IMR-90 (cell line): ENCODE results near the gene ANO2. TPM values are rescaled to one million over a fixed set of nuclear protein-coding genes. Genes with fewer than 3 reads are reported as not detected.

Experiments used
- ATAC-seq: fragments of 200-7000 bp; cut with Tn5 transposase; 2 replicates; pipeline ENCODE4 v1.9.1; 2020; ENCODE audit warnings: low read depth, mild to moderate bottlenecking, moderate library complexity
- BruUV-seq: library from RNA; stranded (reverse); fragments of 400-500 nt; replicated peaks from 2 replicates; lab custom pipeline; 2021; lab: Mats Ljungman, UMichigan
- CTCF ChIA-PET: fragments of 300-600 bp; formaldehyde crosslinking; extraction: SDS; loops from one replicate; lab custom pipeline; 2021; ENCODE audit warnings: antibody characterized with exemption; lab: Yijun Ruan, JAX
- POLR2A ChIA-PET: fragments of 300-600 bp; sonication (Branson Sonifier 250); formaldehyde crosslinking; loops from one replicate; lab custom pipeline; 2022; ENCODE audit warnings: antibody characterized with exemption; ENCODE audit not compliant: unreplicated experiment; lab: Charles Lee
- DNase-seq: peaks from one replicate; pipeline ENCODE4 v3.0.0; 2013
- H2AFZ ChIP-seq: replicated peaks from 2 replicates; pipeline ENCODE3; 2013; ENCODE audit warnings: low read length, mild to moderate bottlenecking; ENCODE audit not compliant: poor library complexity
- H2AK5ac ChIP-seq: 2 replicates; pipeline ENCODE4 v1.6.1; 2013; ENCODE audit warnings: low read depth, low read length, inconsistent platforms
- H2AK9ac ChIP-seq: replicated peaks from 2 replicates; pipeline ENCODE3; 2013; ENCODE audit warnings: mild to moderate bottlenecking, low read depth, low read length, moderate library complexity; ENCODE audit not compliant: poor library complexity
- H2BK120ac ChIP-seq: 2 replicates; pipeline ENCODE4 v1.6.1; 2013; ENCODE audit warnings: low read depth, low read length, inconsistent platforms
- H2BK15ac ChIP-seq: 3 replicates; pipeline ENCODE4 v1.6.1; 2013; ENCODE audit warnings: low read depth, low read length, inconsistent platforms
- H2BK20ac ChIP-seq: 2 replicates; pipeline ENCODE4 v1.6.1; 2013; ENCODE audit warnings: low read depth, mild to moderate bottlenecking, inconsistent platforms, low read length, moderate library complexity
- H2BK5ac ChIP-seq: 2 replicates; pipeline ENCODE4 v1.6.1; 2013; ENCODE audit warnings: mild to moderate bottlenecking, low read depth, low read length, inconsistent platforms; ENCODE audit not compliant: poor library complexity, severe bottlenecking
- H3K14ac ChIP-seq: replicated peaks from 2 replicates; pipeline ENCODE4 v1.6.1; 2013; ENCODE audit warnings: low read depth, low read length, inconsistent platforms
- H3K18ac ChIP-seq: 2 replicates; pipeline ENCODE4 v1.6.1; 2013; ENCODE audit warnings: low read depth, low read length, control low read depth
- H3K23ac ChIP-seq: 2 replicates; pipeline ENCODE4 v1.6.1; 2013; ENCODE audit warnings: low read depth, low read length, inconsistent platforms
- H3K27ac ChIP-seq: 2 replicates; pipeline ENCODE4 v1.5.1; 2013; ENCODE audit warnings: mild to moderate bottlenecking, control low read depth, low read length; ENCODE audit not compliant: insufficient read depth
- H3K27me3 ChIP-seq: 2 replicates; pipeline ENCODE4 v1.6.1; 2013; ENCODE audit warnings: low read length; ENCODE audit not compliant: control insufficient read depth, insufficient read depth
- H3K36me3 ChIP-seq: 2 replicates; pipeline ENCODE4 v1.6.1; 2013; ENCODE audit warnings: low read length, mixed read lengths; ENCODE audit not compliant: control insufficient read depth, insufficient read depth
- H3K4ac ChIP-seq: 2 replicates; pipeline ENCODE4 v1.6.1; 2013; ENCODE audit warnings: low read depth, low read length, inconsistent platforms
- H3K4me1 ChIP-seq: 2 replicates; pipeline ENCODE4 v1.6.1; 2013; ENCODE audit warnings: low read length, mixed read lengths; ENCODE audit not compliant: control insufficient read depth, insufficient read depth
- H3K4me2 ChIP-seq: 2 replicates; pipeline ENCODE4 v1.6.1; 2013; ENCODE audit warnings: low read depth, mild to moderate bottlenecking, control low read depth, low read length, moderate library complexity
- H3K4me3 ChIP-seq: 2 replicates; pipeline ENCODE4 v1.5.1; 2013; ENCODE audit warnings: low read depth, mild to moderate bottlenecking, control low read depth, low read length, moderate library complexity; ENCODE audit not compliant: insufficient read depth
- H3K56ac ChIP-seq: 2 replicates; pipeline ENCODE4 v1.6.1; 2013; ENCODE audit warnings: low read length, inconsistent platforms; ENCODE audit not compliant: insufficient read depth; ENCODE audit errors: extremely low read depth
- H3K79me1 ChIP-seq, 2 experiments: 2 replicates each; pipeline ENCODE4 v1.6.1; 2013; ENCODE audit warnings: low read length in 2 of 2, inconsistent platforms in 1 of 2, low read depth in 1 of 2
- H3K9ac ChIP-seq: 2 replicates; pipeline ENCODE4 v1.6.1; 2013; ENCODE audit warnings: low read depth, low read length, control low read depth
- H3K9me1 ChIP-seq: 2 replicates; pipeline ENCODE4 v1.6.1; 2013; ENCODE audit warnings: low read length, inconsistent platforms; ENCODE audit not compliant: insufficient read depth
- H3K9me3 ChIP-seq: 2 replicates; pipeline ENCODE4 v1.6.1; 2013; ENCODE audit warnings: low read length; ENCODE audit not compliant: control insufficient read depth, insufficient read depth
- H4K20me1 ChIP-seq: 2 replicates; pipeline ENCODE4 v1.6.1; 2013; ENCODE audit warnings: low read length, inconsistent platforms; ENCODE audit not compliant: insufficient read depth
- H4K5ac ChIP-seq: 2 replicates; pipeline ENCODE4 v1.6.1; 2013; ENCODE audit warnings: mild to moderate bottlenecking, low read depth, low read length, control low read depth
- H4K8ac ChIP-seq, 2 experiments: 2 replicates each; pipeline ENCODE4 v1.6.1; 2013; ENCODE audit warnings: low read depth in 2 of 2, low read length in 2 of 2, control low read depth in 1 of 2, inconsistent platforms in 1 of 2
- H4K91ac ChIP-seq: 2 replicates; pipeline ENCODE4 v1.6.1; 2013; ENCODE audit warnings: low read depth, low read length, inconsistent platforms; ENCODE audit not compliant: insufficient read depth
- CEBPB ChIP-seq: IDR thresholded peaks from 2 replicates; pipeline ENCODE4 v1.6.1; 2012; ENCODE audit warnings: low read depth, low read length, improper control_type of control experiment
- ELK1 ChIP-seq: fragments of 150-350 bp; IDR thresholded peaks from 2 replicates; pipeline ENCODE4 v1.6.1; 2016; ENCODE audit warnings: low read depth, mild to moderate bottlenecking, low read length, moderate library complexity, borderline replicate concordance
- FOS ChIP-seq: fragments of 150-350 bp; IDR thresholded peaks from 2 replicates; pipeline ENCODE4 v1.6.1; 2016; ENCODE audit warnings: low read depth, low read length
- MAFK ChIP-seq: IDR thresholded peaks from 2 replicates; pipeline ENCODE4 v1.6.1; 2012; ENCODE audit warnings: low read depth, low read length, improper control_type of control experiment
- POLR2A ChIP-seq: IDR thresholded peaks from 2 replicates; pipeline ENCODE4 v1.6.1; 2012; ENCODE audit warnings: mild to moderate bottlenecking, low read depth, low read length
- RCOR1 ChIP-seq: IDR thresholded peaks from 2 replicates; pipeline ENCODE4 v1.6.1; 2012; ENCODE audit warnings: mild to moderate bottlenecking, low read length, improper control_type of control experiment; ENCODE audit not compliant: insufficient replicate concordance
- SMC3 ChIP-seq: fragments of 150-350 bp; IDR thresholded peaks from 2 replicates; pipeline ENCODE4 v1.6.1; 2016; ENCODE audit warnings: low read depth, mild to moderate bottlenecking, antibody characterized with exemption, low read length, moderate library complexity
- WGBS, 2 experiments: methylation state at CpG; one replicate each; pipeline versions ENCODE4 v1.1.5 to v1.1.7; 2013; ENCODE audit warnings: missing lambda C conversion rate in 2 of 2; ENCODE audit not compliant: insufficient read length in 1 of 2; ENCODE audit errors: extremely low coverage in 2 of 2; 5-methylcytosine and 5-hydroxymethylcytosine counted together
- dilution Hi-C: fragments of 300-500 bp; cut with HindIII; formaldehyde crosslinking; loops from one replicate; pipeline ENCODE4 v1.14.3; 2018; ENCODE audit warnings: low sequenced_read_pairs; ENCODE audit not compliant: unreplicated experiment
- in situ Hi-C: fragments of 300-500 bp; cut with MboI; formaldehyde crosslinking; loops from 3 replicates; pipeline ENCODE4 v1.14.3; 2019; ENCODE audit warnings: low sequenced_read_pairs, inconsistent platforms, mixed read lengths
- intact Hi-C: fragments of 100-400 bp; cut with micrococcal nuclease; formaldehyde crosslinking; loops from 2 replicates; pipeline ENCODE4 v1.10.0; 2022
- polyA plus RNA-seq, 3 experiments: library from polyadenylated mRNA; depleted of rRNA; stranded (reverse); fragments of >200 nt; gene quantifications; 2 replicates each; pipeline ENCODE4 v1.2.3, GENCODE V29; 2012; ENCODE audit warnings: low replicate concordance in 1 of 3
- total RNA-seq: library from RNA; depleted of rRNA; stranded (reverse); fragments of >200 nt; gene quantifications from 2 replicates; pipeline ENCODE4 v1.2.3, GENCODE V29; 2012
- TF ChIP-seq, protein P1 (sequence below): fragments of 150-350 bp; IDR thresholded peaks from 2 replicates; pipeline ENCODE4 v1.6.1; 2017; ENCODE audit warnings: mild to moderate bottlenecking, antibody characterized with exemption, low read length, low read depth

Gene ANO2
- total and polyA plus RNA-seq, 2 of the 4 experiments (the other 2 are of a cell fraction), result 0.22 TPM; not detected in 1

- no peak overlapping the region for H3K14ac ChIP-seq
- H4K20me1 ChIP-seq, result no peaks in the 10 kb centered on the region
- H3K4ac ChIP-seq, result no peak overlapping the region
- no peak for DNase-seq
- no peak overlapping the region for H3K18ac ChIP-seq
- no peaks in the 10 kb centered on the region for H3K9me1 ChIP-seq
- H3K27me3 ChIP-seq, result peaks cover 11% of the 10 kb centered on the region
- no peak overlapping the region for H2AK5ac ChIP-seq
- H3K4me2 ChIP-seq, result no peak overlapping the region
- no peak overlapping the region for H2BK5ac ChIP-seq
- H2BK15ac ChIP-seq, result no peak overlapping the region
- H3K27ac ChIP-seq, result no peak overlapping the region
- no peak overlapping the region for H4K5ac ChIP-seq
- no peak overlapping the region for H2BK120ac ChIP-seq
- POLR2A ChIA-PET, result no interaction called here
- BruUV-seq, result no TSS peak
- H3K36me3 ChIP-seq, result no peaks in the 10 kb centered on the region
- TF ChIP-seq, protein P1, sequence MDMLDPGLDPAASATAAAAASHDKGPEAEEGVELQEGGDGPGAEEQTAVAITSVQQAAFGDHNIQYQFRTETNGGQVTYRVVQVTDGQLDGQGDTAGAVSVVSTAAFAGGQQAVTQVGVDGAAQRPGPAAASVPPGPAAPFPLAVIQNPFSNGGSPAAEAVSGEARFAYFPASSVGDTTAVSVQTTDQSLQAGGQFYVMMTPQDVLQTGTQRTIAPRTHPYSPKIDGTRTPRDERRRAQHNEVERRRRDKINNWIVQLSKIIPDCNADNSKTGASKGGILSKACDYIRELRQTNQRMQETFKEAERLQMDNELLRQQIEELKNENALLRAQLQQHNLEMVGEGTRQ, result no peak
- TF ChIP-seq POLR2A (no peak), CEBPB (no peak), FOS (no peak), ELK1 (no peak), RCOR1 (no peak), SMC3 (no peak), MAFK (no peak)
- no peak overlapping the region for H3K9ac ChIP-seq
- in situ Hi-C loops (no loop called here), intact Hi-C loops (no loop called here), dilution Hi-C loops (no loop called here)
- CTCF ChIA-PET, result interaction anchor here (2.2 kb wide), 1 partner anchor 14 kb away, joined by 8 read pairs; no protein-coding TSS in a partner anchor
- no peaks in the 10 kb centered on the region for H3K9me3 ChIP-seq
- no peak overlapping the region for H3K56ac ChIP-seq
- H2AK9ac ChIP-seq, result no peak overlapping the region
- H2AFZ ChIP-seq, result no peak overlapping the region
- H4K91ac ChIP-seq, result no peak overlapping the region
- H3K4me3 ChIP-seq, result no peak overlapping the region
- H2BK20ac ChIP-seq, result no peak overlapping the region
- no peaks in the 10 kb centered on the region for H3K4me1 ChIP-seq
- no peaks in the 10 kb centered on the region for H3K79me1 ChIP-seq
- no peak overlapping the region for H4K8ac ChIP-seq
- H3K23ac ChIP-seq, result no peak overlapping the region
- WGBS, 2 experiments, result no CpG with 5 or more reads among the region's 7 CpGs
- no peak for ATAC-seq
These were observed 214.1 kb downstream of the ANO2 start for GRCh38 chr12:5730962-5731361.
